ENCODE measurements around the gene RHOB.
"Not testable (repeated sequence)": the region's sequence is repeated elsewhere in the genome, so short reads cannot be mapped to it uniquely, and the experiment has no call there.

RHOB gene

DNA sequence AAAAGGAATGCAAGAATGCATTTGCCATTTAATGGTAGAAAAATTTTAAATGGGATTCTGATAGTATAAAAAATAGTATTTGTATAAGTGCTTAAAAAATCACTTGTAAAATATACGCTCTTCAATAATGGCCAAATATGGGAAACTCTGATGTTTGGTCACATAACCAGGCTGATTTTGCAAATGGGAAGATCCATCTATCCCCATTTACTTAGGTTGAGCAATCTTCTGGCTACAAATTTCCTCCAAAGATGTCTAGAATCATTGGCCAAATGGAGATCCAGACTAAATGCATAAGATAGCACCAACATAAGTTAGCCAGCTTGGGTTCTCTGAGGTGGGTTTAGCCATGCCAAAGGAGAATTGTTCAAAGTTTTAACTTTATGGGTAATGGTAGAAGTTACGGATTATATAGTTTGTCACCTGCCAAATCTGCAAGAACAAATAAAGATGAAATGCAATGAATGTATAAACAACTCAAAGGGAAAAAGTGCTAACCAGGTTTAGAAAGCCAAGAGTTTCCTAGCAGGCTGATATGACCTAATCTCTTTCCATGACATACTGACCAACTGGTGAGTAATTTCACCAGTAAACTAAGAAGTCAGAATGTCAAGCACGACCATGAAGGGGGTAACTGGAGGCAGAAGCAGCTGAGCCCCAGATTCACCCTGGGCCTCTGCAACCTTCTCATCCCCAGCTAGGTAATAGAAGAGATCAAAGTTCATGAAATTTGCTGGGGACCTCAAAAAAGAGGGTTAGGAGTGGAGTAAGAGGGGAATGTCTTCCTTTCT, 10.0 kb downstream of the RHOB start:
- no peak overlapping the region for H3K4me3 ChIP-seq (ENCODE audit: low read depth, low read length)
- no peak for DNase-seq (ENCODE audit: low read depth)
- TF ChIP-seq, protein P1, sequence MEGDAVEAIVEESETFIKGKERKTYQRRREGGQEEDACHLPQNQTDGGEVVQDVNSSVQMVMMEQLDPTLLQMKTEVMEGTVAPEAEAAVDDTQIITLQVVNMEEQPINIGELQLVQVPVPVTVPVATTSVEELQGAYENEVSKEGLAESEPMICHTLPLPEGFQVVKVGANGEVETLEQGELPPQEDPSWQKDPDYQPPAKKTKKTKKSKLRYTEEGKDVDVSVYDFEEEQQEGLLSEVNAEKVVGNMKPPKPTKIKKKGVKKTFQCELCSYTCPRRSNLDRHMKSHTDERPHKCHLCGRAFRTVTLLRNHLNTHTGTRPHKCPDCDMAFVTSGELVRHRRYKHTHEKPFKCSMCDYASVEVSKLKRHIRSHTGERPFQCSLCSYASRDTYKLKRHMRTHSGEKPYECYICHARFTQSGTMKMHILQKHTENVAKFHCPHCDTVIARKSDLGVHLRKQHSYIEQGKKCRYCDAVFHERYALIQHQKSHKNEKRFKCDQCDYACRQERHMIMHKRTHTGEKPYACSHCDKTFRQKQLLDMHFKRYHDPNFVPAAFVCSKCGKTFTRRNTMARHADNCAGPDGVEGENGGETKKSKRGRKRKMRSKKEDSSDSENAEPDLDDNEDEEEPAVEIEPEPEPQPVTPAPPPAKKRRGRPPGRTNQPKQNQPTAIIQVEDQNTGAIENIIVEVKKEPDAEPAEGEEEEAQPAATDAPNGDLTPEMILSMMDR (IDR thresholded peaks at IDR 0.05; ENCODE audit: low read depth, low read length, missing control alignments), result no peak
- in situ Hi-C loops (cut with HindIII; ENCODE audit: low sequenced_read_pairs), result no loop called here

DNA sequence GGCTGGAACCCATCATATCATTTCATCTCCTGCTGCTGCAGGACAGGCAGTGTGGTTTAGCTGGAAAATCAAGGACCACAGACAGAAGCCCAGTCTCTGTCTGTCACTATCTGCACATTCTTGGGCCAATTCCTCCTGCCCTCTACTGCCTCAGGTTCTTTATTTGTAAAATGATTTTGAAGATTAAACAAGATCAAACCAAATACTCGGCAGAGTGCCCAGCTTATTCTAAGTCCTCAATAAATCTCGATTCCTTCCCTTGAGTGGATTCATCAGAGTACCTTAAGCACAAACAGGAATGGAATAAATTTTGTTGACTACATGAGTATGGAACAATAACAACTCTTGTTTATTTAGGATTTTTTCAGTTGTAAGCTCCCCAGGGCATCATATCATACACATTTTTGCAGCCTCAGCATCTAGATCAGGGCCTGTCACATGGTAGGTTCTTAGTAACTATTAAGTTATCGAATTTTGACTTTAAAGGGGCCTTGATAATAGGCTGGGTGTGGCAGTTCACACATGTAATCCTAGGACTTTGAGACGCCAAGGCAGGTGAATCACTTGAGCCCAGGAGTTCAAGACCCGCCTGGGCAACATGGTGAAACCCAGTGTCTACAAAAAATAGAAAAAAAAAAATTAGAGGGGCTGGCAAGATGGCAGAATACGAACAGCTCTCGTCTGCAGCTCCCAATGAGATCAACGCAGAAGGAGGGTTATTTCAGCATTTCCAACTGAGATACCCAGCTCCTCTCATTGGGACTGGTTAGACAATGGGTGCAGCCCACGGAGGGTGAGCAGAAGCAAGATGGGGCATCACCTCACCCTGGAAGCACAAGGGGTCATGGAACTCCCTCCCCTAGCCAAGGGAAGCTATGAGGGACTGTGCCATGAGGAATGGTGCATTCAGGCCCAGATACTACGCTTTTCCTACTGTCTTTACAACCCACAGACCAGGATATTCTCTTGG, 11.1 kb downstream of the RHOB start:
- H3K4me3 ChIP-seq (ENCODE audit: low read depth, low read length), result no peak overlapping the region
- DNase-seq (ENCODE audit: low read depth), result no peak
- in situ Hi-C loops (cut with HindIII; ENCODE audit: low sequenced_read_pairs), result no loop called here
- TF ChIP-seq, protein P1 (IDR thresholded peaks at IDR 0.05; ENCODE audit: low read depth, low read length, missing control alignments), result no peak

GRCh38 chr2:20458737-20459484, 12.0 kb downstream of the RHOB start:
- H3K4me3 ChIP-seq (ENCODE audit: low read depth, low read length); DNase-seq (ENCODE audit: low read depth); in situ Hi-C loops (cut with HindIII; ENCODE audit: low sequenced_read_pairs): not testable (repeated sequence)

GRCh38 chr2:20465716-20466394, 19.0 kb downstream of the RHOB start:
- in situ Hi-C loops (cut with HindIII; ENCODE audit: low sequenced_read_pairs), result no loop called here
- DNase-seq (ENCODE audit: low read depth), result no peak
- H3K4me3 ChIP-seq (ENCODE audit: low read depth, low read length), result no peak overlapping the region
- TF ChIP-seq, protein P1 (IDR thresholded peaks at IDR 0.05; ENCODE audit: low read depth, low read length, missing control alignments), result no peak

- no peak for DNase-seq (ENCODE audit: low read depth)
- in situ Hi-C loops (cut with HindIII; ENCODE audit: low sequenced_read_pairs), result no loop called here
- TF ChIP-seq, protein P1 (IDR thresholded peaks at IDR 0.05; ENCODE audit: low read depth, low read length, missing control alignments), result no peak
- no peak overlapping the region for H3K4me3 ChIP-seq (ENCODE audit: low read depth, low read length)
Observed at GRCh38 chr2:20467789-20468548, 21.1 kb downstream of the RHOB start.
